HG02642 (cell line): ENCODE data around the gene SQOR.

Experiments
- ATAC-seq: cut with Tn5 transposase; IDR thresholded peaks from one replicate; pipeline ENCODE4 v1.9.1; 2021; ENCODE audit warnings: mild to moderate bottlenecking; ENCODE audit not compliant: unreplicated experiment, poor library complexity

The SQOR gene

GRCh38 chr15:45634432-45635190, at the start of gene SQOR:
Gene SQOR, plus strand, starts transcription at chr15:45635029. Its CDS starts 23,895 bp downstream, at chr15:45658924.
- peak; percentile 80 for ATAC-seq

GRCh38 chr15:45585069-45585791, 49.6 kb upstream of the SQOR start:
- ATAC-seq = no peak

- ATAC-seq = no peak
These were observed 48.7 kb upstream of the SQOR start for GRCh38 chr15:45586125-45586524.

GRCh38 chr15:45586601-45587094, 48.2 kb upstream of the SQOR start:
- ATAC-seq = no peak

GRCh38 chr15:45587095-45587862, 47.5 kb upstream of the SQOR start, which contains the start of gene BLOC1S6:
Gene BLOC1S6, plus strand, starts transcription at chr15:45587379. Its CDS starts 65 bp downstream, at chr15:45587444.
- ATAC-seq = peak; percentile 82

- no peak for ATAC-seq
These were observed 47.0 kb upstream of the SQOR start for GRCh38 chr15:45587863-45588170.

- no peak for ATAC-seq
These were observed 46.5 kb upstream of the SQOR start for GRCh38 chr15:45588219-45588875.

GRCh38 chr15:45589256-45589655, 45.6 kb upstream of the SQOR start:
- no peak for ATAC-seq

GRCh38 chr15:45594319-45594718, 40.5 kb upstream of the SQOR start:
- ATAC-seq = no peak

GRCh38 chr15:45594835-45595530, 39.8 kb upstream of the SQOR start:
- no peak for ATAC-seq

GRCh38 chr15:45603881-45604280, 30.9 kb upstream of the SQOR start:
- ATAC-seq = no peak

- ATAC-seq = no peak
These were observed 30.5 kb upstream of the SQOR start for GRCh38 chr15:45604326-45604725.

- ATAC-seq = no peak
These were observed 28.4 kb upstream of the SQOR start for GRCh38 chr15:45606413-45606812.

- ATAC-seq = no peak
These were observed 28.0 kb upstream of the SQOR start for GRCh38 chr15:45606841-45607240.

GRCh38 chr15:45611305-45611704, 23.5 kb upstream of the SQOR start:
- ATAC-seq = no peak

- ATAC-seq = peak; percentile 36
These were observed 21.9 kb upstream of the SQOR start for GRCh38 chr15:45612790-45613415.

- ATAC-seq = no peak
These were observed 17.9 kb upstream of the SQOR start for GRCh38 chr15:45616901-45617323.

- no peak for ATAC-seq
These were observed 16.0 kb upstream of the SQOR start for GRCh38 chr15:45618813-45619212.

GRCh38 chr15:45628136-45628535, 6.7 kb upstream of the SQOR start:
- no peak for ATAC-seq
